Measurements from ENCODE around the gene YTHDF2.
"Not testable (repeated sequence)": the region's sequence is repeated elsewhere in the genome, so short reads cannot be mapped to it uniquely, and the experiment has no call there.

The YTHDF2 gene

DNA sequence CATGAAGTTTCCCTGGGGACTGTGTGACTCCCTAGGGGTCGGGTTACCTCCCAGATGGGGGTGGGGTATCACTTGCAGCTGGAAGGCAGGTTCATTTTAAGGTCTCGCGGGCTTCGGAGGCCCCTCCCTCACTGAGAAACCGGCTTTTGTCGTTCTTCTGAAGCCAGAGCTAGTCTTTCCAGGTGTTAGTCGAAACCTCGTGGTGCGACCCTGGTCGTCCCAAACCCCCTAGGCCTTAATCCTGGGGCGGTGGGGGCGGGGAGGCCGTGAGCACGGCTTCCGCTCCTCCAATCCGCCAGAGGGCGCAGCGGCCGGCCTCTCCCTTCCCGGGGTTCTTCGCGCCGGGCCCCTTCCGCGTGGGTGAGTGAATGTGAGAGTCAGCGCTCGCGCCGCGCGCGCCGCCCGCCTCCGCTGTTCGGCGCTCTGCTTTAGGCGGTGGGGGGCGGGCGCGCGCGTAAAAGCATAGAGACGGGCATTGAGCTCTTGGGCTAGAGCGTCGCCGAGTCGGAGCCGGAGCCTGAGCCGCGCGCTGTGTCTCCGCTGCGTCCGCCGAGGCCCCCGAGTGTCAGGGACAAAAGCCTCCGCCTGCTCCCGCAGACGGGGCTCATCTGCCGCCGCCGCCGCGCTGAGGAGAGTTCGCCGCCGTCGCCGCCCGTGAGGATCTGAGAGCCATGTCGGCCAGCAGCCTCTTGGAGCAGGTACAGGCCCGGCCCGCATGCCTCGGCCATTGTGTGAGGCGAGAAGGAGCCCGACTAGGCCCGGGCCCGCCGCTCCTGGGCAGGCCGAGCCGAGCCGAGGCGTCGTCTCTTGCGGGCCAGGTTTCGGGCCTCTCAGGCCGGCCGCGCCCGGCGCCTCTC is at the start of gene YTHDF2:
Gene YTHDF2, plus strand, starts transcription at position 491 of the 857 bp plus-strand sequence. Its CDS starts 181 bp downstream, at position 672.
- peak; percentile 95 to 97 for DNase-seq (ENCODE audit: low read depth in 2 of 2, low spot score in 1 of 2)

DNA sequence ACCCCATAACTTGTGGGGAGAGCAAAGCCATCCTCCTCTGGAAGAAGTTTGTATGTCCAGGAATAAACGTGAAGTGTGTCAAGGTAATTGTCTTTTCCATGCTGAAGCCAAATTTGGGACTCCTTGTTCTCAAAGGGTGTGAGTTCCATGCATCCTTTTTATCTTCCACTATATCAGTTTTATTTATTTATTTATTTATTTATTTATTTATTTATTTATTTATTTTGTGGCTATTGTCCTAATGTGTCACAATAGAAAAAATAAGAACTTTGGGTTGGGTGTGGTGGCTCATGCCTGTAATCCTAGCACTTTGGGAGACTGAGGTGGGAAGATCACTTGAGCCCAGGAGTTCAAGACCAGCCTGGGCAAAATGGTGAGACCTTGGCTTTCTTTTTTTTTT is 45.1 kb upstream of the YTHDF2 start:
- DNase-seq (ENCODE audit: low read depth in 2 of 2, low spot score in 1 of 2), result not testable (repeated sequence)

DNA sequence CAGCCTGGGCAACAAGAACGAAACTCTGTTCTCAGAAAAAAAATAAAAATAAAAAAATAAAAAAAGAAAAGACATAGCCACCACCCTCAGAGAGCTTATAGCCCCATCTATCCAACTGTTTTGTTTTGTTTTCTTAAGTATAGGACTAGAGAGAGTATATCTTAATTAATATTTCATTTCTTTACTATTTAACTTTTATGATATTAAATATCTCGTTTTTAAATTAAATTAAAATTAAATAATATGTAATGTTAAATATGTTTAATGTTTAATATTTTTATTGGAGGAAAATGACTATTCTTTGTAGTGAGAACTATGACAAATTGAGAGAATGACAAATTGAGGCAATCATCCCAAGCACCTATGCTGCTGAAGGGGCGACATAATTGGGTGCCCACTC is 33.1 kb upstream of the YTHDF2 start:
- no peak for DNase-seq (ENCODE audit: low read depth in 2 of 2, low spot score in 1 of 2)

DNA sequence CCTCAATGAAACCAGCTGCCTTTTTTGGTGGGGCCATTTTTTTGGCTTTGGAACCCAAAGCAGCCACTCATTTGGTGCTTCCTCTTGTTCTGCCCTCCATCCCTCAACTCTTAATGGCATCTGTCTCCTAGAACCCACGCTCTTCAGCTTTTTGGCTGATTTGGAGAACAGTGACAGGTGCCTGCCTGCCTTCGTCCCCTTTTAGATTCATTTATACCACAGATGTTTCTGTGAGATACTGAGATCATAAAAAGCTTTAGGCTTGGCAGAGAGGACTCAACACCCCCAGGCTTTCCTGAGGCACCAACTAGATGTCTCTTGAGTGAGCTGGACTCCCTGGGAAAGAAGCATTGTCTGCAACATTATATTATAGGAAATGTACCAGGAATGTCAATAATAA is 20.4 kb upstream of the YTHDF2 start:
- no peak for DNase-seq (ENCODE audit: low read depth in 2 of 2, low spot score in 1 of 2)

DNA sequence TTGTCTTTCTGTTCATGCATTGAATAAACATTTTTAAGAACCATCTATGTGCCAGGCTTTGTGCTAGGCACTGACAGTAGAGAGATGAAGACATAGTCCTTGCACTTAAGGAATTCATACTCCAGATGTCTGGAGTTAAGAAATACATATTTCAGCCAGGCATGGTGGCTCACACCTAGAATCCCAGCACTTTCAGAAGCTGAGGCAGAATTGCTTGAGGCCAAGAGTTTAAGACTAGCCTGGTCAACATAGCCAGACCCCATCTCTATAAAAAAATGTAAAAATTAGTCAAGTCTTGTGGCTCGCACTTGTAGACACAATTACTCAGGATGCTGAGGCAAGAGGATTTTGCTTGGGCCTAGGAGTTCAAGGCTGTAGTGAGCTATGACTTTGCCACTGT is 18.6 kb upstream of the YTHDF2 start:
- no peak for DNase-seq (ENCODE audit: low read depth in 2 of 2, low spot score in 1 of 2)

DNA sequence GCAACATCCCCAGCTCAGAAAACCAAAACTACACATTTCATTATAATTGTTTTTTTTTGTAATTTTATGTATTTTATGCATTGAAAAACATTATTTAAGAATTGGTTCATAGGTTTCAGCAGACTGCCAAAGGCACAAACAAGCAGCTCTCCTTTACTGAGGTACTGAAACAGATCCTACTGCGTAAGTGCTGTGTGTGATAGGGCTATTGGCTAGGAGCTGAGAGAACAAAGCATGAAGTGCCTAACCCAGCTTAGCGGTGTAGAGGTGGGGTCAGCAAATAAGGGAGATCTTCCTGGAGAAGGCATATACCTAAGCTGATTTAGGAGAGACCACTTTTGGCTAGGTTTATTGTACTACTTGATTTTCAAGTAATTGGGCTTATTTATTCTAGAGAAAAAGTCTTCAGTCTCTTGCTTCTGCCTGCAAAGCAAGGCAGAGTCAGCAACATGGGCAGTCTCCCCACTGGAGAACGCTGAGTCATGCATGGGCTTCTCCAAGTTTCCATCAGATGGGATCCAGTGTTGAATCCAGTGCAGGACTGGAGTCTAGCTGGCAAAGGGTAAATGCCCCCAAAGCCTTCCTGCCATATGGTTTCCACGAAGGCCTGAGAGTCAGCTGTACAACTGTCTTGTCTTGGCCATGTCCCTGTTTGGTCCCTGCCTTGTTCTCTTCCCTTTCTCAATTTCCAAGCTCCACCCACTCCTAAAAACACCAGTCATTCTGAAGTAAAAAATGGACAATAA is 18.0 kb upstream of the YTHDF2 start:
- no peak for DNase-seq (ENCODE audit: low read depth in 2 of 2, low spot score in 1 of 2)

DNA sequence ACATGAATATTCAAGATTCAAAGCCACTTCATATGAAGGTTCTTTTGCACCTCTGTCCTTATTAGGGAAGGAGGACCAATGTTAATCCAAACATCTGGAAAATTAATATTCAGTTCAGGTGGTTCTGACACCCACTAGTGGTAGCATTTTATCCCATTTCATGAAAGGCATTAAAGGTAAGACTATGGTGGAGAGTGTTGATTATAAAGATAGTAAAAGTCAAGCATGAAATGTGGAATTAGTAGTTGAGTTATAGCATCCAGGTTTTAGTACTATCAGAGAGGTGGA is 17.5 kb upstream of the YTHDF2 start:
- no peak for DNase-seq (ENCODE audit: low read depth in 2 of 2, low spot score in 1 of 2)

DNA sequence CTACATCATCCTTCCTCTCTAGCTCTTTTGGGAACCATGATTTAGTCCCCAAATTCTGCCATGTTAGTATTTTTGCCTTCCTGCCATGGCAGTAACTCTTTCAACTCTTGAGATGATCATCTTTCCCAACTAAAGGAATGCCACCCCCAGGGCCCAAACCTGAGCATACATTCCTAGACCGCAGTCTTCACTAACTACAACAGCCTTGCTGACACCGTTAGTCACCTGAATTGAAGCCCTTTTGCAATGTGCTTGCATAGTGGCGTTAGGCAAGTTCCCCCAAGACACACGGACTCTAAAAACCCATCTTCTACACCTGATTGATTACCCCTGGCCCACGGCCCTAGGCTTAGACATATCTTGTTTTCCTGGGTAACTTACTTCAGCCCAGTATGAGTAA is 16.4 kb upstream of the YTHDF2 start:
- DNase-seq (ENCODE audit: low read depth in 2 of 2, low spot score in 1 of 2), result no peak

DNA sequence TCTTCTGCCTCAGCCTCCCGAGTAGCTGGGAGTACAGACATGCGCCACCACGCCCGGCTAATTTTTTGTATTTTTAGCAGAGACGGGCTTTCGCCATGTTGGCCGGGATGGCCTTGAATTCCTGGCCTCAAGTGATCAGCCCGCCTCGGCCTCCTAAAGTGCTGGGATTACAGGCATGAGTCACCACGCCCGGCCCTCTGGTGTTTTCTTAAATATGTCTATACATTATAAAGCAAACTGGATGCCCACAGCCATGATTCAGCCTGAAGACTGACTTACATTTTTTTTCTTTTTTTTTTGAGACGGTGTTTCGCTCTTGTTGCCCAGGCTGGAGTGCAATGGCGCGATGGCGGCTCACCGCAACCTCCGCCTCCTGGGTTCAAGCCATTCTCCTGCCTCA is 14.8 kb upstream of the YTHDF2 start:
- not testable (repeated sequence) for DNase-seq (ENCODE audit: low read depth in 2 of 2, low spot score in 1 of 2)

DNA sequence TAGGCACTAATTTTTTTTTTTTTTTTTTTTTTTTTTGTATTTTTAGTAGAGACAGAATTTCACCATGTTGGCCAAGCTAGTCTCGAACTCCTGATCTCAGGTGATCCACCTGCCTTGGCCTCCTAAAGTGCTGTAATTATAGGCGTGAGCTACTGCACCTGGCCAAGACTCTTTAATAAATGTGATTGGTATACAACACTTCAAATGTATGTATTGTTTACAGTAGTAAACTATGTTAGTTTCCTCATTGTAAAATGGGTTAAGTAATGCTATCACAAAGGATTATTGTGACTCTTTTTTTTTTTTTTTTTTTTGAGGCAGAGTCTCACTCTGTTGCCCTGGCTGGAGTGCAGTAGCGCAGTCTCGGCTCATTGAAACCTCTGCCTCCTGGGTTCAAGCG is 11.4 kb upstream of the YTHDF2 start:
- DNase-seq (ENCODE audit: low read depth in 2 of 2, low spot score in 1 of 2), result not testable (repeated sequence)

DNA sequence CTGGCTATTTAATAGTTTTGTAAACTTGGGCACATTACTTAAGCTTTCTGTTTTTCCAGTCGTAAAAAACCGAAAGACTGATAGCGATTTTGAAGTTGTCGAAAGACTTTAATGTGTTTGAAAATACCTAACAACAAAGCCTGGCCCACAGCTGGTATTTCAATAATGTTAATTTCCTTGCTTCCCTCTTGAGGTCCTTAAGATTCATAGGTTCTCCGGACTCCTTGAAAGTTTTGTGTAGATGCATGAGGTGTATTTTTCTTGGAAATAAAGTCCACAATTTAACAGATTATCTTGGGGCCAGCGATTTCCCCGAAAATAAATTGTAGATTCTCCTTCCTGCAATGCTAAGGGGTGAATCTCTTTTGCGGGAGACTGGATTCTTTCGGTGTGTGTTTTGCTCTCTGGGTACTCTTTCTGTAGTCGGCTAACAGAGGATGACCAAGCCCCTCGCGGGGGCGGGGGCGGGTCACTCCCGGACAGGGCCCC is 735 bp upstream of the YTHDF2 start:
- no peak for DNase-seq (ENCODE audit: low read depth in 2 of 2, low spot score in 1 of 2)

DNA sequence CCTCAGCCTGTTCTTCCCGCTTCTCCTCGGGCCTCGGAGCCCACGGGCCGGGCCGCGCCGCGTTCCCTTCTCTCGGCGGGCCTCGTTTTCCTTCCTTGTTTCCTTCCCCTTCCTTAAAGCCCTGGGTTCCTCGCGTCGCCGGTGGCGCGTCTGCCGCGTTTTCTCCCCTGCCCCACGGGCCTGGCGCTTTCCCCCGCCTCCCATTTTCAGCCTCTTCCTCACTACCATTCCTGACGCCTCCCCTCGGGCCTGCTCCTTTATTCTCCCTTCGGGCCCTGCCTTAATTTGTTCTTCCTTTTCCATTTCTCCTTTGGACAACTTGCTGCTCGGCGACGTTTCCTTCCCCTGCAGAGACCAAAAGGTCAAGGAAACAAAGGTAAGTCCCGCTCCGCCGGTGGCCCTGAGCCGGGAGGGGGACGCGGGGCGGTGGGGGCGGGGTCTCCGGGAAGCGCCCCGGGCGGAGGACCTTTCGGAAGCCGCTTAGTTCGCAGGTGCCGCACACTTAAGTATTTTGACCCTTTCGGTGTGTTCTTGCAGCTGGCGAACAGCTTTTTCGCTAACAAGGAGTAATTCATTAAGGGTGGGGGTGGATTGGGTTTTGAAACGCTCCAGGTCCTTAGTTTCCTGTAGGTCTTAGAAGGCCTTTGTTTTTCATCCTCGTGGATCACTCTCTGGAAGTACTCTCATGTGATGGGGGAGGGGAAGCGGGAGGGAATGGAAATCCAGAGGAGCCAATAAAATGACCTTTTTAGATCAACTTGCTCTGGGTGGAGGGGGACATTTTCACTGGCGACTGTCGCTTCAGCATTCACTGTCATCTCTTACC is 780 bp downstream of the YTHDF2 start:
- peak; percentile 5 to 11 for DNase-seq (ENCODE audit: low read depth in 2 of 2, low spot score in 1 of 2)

DNA sequence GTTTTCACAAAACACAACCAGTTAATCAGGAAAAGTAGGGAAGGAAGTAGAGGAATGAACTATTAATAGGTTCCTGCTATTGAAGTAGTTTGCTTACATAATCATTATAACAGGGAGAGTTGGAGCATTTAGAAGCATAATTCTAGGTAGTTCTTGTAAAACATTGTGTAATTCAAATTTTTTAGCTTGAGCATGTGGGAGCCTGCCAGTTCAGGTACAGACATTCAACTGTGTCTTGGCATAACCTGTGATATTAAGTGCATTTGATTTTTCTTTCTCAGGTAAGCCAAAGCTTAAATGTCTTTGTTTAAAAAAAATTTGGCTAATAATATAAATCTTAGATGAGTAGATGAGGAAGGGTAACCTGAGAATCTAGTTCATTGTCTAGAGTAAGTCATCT is 3.4 kb downstream of the YTHDF2 start:
- no peak for DNase-seq (ENCODE audit: low read depth in 2 of 2, low spot score in 1 of 2)

DNA sequence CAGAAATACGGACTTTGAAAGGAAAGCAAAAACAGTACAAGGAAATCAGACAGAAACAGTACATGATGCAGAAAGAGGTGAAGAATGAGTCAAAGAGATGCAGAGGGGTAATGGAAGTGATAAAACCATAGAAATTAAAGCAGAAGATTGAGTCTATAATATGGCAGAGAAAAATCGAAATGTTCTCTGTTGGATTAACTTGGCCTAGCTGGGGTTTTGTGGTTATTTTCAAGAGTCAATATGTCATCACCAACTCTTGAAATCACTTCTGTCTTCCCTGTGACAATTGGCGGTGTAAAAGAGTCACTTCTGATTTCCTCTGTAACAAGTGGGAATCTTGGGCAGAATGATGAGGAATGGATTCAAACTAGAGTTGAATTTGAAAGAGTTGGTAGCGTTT is 7.4 kb downstream of the YTHDF2 start:
- DNase-seq (ENCODE audit: low read depth in 2 of 2, low spot score in 1 of 2), result no peak

DNA sequence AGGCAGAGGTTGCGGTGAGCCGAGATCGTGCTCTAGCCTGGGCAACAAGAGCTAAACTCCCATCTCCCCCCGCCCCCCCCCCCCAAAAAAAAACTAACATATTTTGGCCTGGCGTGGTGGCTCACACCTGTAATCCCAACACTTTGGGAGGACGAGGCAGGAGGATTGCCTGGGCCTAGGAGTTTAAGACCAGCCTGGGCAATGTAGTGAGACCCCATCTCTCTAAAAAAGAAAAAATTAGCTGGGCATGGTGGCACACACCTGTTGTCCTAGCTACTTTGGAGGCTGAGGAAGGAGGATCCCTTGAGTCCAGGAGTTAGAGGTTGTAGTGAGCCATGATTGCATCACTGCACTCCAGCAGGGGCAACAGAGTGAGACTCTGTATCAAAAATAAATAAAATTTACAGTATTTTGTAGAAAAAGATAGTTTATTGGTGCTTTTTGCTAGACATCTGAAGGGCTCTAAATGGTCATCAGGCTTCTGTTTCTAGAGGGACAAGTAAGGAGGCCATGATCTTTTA is 9.0 kb downstream of the YTHDF2 start:
- DNase-seq (ENCODE audit: low read depth in 2 of 2, low spot score in 1 of 2), result no peak

DNA sequence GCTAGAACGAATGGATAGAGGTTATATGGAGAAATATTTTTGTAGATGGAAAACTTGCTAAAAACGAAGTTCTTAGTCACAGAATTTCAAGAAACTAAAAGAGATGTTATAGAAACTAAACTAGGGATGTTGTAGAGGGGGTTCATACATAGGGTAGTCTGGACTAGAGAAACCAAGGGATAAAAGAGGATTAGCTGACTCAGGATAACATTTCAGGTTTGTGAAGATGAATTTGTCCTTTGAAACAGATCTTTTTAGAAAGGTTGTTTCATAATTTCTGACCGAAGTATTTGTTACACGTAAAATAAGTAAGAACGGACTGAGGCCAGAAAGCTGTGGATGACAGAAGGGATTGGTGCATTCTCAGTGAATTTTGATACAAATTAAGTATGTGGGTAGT is 13.6 kb downstream of the YTHDF2 start:
- DNase-seq (ENCODE audit: low read depth in 2 of 2, low spot score in 1 of 2), result no peak

DNA sequence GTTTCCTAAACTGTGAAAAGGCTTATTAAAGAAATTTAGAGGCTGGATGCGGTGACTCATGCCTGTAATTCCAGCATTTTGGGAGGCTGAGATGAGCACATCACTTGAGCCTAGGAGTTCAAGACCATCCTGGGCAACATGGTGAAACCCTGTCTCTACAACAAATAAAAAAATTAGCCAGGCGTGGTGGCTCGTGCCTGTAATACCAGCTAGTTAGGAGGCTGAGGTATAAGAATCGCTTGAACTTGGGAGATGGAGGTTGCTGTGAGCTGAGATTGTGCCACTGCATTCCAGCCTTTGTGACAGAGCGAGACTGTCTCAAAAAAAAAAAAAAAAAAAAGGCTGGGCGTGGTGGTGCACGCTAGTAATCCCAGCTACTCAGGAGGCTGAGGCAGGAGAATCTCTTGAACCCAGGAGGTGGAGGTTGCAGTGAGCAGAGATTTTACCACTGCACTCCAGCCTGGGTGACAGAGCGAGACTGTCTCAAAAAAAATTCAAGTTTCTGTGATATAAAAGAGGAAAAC is 14.1 kb downstream of the YTHDF2 start:
- DNase-seq (ENCODE audit: low read depth in 2 of 2, low spot score in 1 of 2), result not testable (repeated sequence)

DNA sequence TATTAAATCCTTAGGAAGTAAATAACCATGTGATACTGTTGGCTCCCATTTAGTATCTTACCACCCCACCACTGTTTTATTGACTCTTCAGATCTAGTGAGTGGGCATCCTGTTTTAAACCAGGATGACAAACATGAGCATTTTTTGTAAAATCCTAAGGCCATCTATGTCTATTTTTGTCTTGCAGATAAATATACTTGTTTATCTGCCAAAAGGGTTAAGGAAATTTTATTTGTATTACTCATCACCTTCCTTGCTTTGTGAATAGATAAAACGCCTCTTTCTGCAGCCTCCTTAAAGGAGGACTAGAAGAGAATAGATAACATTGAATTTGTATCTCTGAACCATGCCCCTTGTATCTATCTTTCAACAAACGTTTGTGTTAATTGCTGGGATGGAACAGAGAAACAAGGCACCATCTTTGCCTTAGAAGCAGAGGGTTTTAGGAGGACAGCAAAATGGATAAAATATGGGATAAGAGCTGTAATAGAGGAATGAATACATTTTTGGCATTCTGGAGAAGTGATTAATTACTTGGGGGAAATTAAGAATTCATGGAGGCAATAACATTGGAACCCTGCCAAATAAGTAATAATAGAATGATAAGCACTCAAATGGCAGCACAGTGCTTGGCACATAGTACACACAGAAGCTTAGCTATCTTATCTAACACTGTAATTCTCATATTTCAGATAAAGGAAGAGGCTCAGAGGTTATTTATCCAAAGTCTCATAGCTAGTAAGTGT is 14.7 kb downstream of the YTHDF2 start:
- DNase-seq (ENCODE audit: low read depth in 2 of 2, low spot score in 1 of 2), result no peak

DNA sequence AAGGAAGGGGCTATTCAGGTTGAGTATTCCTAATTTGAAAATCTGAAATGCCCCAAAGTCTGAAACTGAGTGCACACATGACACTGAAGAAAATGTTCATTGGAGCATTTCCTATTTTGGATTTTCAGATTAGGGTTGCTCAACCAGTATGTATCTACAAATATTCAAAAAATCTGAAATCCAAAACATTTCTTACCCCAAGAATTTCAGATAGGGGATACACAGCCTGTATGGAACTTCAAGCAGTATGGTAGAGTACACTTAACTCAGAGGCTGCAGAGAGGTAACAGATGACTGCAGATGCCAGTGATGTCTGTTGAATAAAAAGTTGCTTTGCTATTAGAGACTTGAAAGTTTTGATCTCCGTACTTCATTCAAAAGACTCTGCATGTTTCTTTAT is 19.0 kb downstream of the YTHDF2 start:
- DNase-seq (ENCODE audit: low read depth in 2 of 2, low spot score in 1 of 2), result no peak

DNA sequence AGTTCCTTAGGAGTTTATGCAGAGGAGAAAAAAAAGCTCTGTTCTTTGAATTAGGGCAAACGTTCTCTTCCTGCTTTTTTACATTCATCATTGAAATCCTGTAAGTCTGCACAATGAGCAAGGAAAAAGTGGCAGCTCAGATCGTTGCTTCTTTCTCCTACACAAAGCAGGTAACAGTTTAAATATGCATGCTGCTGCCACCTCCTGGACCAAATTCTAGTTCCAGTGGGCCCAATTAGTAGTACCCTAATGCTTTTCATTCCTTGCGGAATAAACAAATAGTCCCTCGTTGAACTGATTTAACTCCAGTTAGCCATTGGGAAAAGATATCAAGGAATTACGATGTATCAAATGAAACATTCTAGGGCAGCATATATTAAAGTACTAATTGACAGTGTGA is 20.1 kb downstream of the YTHDF2 start:
- no peak for DNase-seq (ENCODE audit: low read depth in 2 of 2, low spot score in 1 of 2)
